Activated T-cell treated with anti-CD3 and anti-CD28 coated beads for 4 hours (primary cell): ENCODE data around the gene ETV3L.

Source experiments
- DNase-seq: peaks from one replicate; pipeline ENCODE4 v3.0.0-alpha.2; 2020

Gene ETV3L

GRCh38 chr1:157131281-157131680 lies 31.7 kb upstream of the ETV3L start:
- DNase-seq: no peak

DNA sequence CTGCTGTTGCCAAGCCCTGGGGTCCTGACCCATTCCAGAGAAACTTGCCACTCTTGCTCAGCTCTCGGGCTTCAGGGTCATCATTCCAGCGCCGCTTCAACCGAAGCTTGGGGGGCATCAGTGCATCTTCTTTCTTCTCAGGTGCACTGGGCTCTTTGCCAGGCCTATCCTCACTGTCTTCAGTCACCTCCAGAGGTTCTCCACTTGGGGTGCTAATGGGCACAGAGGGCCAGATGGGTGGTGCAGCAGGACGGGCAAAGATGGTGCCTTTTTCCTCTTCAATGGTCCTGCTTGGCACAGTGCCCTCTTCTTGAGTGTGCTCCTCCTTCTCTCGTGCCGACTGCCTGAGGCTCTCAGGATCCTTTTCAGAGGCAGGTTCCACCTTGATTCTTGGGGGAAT lies 25.2 kb upstream of the ETV3L start:
- DNase-seq: no peak

DNA sequence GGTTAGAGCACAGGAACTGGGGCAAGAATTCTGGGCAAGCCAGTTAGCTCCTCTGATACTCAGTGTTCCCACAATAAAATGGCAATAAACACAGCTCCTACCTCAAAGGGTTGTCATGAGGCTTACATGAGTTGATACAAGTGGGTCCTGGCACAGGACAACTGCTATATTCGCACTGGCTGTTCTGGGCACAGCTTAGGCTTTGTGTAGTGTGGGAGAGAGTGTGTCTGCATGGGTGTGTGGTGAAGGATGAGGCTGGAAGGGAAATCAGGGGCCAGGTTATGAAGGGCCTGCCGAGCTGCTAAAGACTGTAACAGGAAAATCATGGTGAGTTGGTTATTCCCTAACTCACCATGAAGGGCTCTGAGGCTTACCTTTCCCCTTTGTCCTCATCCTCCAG lies 19.8 kb upstream of the ETV3L start:
- DNase-seq: no peak

DNA sequence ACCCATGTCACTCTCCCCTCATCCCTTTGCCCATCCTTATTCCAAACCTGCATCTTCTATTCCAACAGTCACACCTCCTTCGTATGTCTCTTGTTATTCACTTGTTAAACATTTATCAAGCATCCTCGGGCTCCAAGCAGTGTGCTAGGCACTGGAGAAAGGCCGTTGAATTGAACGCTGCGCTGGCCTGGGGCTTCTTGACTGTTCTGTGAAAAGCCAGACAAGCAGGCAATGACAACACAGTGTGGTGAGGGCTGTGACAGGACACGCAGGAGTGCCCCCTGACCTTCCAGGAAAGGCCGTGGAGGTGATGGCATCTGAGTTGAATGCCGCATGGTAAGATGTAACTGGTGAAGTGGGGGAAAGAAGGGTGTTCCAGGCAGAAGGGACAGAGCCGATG lies 19.4 kb upstream of the ETV3L start:
- DNase-seq: no peak

DNA sequence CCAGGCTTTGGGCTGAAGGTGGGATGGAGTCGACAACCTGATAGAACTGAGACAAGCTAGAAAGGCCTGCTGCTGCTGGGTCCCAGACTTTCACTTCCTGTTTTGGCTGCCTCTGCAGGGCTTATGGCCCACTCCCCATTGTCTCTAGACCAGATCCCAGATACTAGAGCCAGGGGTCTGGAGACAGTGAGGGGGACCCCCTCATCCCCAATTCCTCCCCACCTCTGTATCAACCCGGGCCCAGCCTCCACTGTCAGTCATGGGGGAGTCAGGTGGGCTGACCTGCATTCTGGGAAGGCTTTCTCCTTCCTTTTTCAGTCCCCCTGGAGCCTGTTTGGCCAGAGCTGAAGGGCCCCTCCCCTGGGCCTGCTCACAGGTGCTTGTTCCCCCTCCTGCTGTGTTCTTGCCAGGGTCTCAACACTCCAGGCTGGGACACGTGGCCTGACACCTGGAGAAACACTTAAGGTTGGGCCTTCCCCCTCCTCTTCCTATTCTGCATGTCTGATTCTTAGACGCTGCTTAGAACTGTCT lies 18.0 kb upstream of the ETV3L start:
- no peak for DNase-seq

- no peak for DNase-seq
These were observed 17.1 kb upstream of the ETV3L start for GRCh38 chr1:157116737-157117103.

GRCh38 chr1:157115851-157116736 lies 16.5 kb upstream of the ETV3L start:
- DNase-seq: no peak

DNA sequence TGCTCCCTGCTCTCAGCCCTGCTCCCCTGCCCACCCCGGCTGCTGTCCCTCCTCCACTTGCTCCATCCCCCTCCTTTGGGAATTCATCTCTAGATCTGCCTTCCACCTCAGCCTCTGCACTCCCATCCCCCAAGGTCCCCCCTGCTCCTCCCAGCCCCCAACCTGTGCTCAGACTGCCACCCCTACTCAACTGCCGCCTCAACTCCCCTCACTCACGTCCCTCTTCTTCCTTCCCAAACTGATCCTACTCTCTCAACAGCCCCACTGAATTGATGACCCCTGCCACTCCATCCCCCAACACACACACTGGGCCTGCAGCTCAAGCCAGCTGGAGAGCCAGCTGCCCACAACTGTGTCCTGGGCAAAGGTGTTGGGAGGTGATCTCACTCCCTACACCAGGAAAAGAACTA lies 15.8 kb upstream of the ETV3L start:
- DNase-seq: no peak

GRCh38 chr1:157114183-157115121 lies 14.8 kb upstream of the ETV3L start:
- no peak for DNase-seq

- DNase-seq: no peak
These were observed 14.0 kb upstream of the ETV3L start for GRCh38 chr1:157113631-157114030.

- DNase-seq: no peak
These were observed 13.5 kb upstream of the ETV3L start for GRCh38 chr1:157113106-157113505.

DNA sequence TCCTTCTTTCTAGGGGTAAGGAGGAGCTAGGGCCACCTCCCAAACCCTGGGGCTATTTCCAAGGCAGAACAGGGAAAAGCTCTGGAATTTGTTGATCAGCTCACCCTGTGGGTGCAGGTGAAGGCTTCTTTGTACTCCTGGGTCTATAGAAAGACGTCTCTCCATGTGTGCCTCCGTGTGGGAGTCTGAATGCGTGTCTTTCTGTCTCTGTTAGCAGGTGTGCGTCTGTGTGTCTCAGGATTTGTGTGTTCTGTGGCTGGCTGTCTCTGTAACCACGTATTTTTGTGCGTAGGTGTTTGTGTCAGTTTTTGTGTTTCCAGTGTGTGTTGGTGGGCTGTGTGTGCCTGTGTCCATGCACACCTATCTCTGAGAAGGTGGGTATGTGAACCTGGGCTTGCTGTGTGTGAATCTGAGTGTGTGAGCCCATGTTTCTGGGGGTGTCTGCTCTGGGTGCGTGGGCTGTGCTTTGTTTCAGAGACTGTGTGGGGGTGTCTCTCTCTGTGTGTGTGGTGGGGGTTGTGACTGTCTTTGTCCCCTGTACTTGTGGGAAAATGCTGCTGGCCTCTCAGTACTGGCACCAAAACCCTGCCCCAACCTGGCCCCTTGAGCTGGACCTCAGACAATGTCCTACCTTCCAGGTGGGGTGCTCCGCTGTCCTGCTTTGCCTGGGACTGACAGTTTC lies 12.7 kb upstream of the ETV3L start:
- DNase-seq: no peak

DNA sequence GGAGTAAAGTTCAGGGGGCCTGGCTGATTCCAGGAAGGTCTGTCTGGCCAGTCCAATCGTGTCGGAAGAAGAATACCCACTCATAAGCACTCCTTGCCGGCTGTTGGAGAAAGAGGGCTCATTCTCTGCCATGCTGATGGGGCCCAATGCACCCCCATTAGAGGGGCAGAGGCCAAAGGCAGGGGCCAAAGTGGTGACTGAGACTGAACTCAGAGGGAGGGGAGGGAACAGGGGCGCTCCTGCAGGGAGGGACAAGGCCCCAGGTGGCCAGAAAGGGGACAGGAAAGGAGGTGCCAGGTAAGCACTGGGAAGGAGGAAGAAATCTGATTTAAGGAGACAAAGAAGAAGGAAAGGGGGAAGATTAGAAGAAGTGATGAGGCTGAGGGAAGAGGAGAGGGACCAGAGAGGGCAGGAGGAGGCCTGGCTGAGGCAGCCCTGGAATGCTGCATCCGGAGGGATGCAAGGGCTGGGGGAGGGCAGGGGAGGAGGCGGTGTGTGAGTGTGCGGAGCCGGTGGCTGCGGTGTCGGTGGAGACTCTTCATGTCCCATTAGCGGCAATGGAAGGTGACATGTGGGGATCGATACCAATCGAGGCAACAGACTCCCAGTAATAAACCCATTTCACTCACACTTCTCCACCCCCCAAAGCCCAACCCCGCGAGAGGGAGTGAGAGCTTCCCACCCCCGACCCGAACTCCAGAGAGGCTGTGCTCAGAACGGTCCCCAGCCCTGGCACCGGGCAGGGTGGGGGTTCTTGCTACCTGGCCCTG lies 12.0 kb upstream of the ETV3L start:
- no peak for DNase-seq

GRCh38 chr1:157110686-157111085 lies 11.1 kb upstream of the ETV3L start:
- no peak for DNase-seq

DNA sequence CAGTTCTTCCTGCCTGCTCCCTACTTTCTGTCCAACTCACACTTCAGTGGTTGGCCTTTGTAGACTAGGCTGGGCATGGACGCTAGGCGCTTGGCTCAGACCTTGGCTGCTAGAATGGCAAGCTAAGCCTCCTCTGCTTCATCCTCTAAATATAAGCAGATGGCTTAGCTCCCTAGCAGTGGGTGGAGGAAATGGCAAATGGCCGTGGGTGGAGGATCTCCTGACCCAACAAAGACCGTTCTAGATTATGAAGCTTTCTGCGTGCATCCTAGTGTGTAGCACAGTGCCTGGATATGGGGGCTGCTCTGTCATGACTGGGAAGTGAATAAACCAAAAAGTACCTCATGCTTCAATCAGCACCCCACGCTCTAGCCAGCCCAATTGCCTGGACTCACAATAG lies 10.4 kb upstream of the ETV3L start:
- no peak for DNase-seq

GRCh38 chr1:157108448-157108847 lies 8.8 kb upstream of the ETV3L start:
- DNase-seq: no peak

GRCh38 chr1:157107702-157108101 lies 8.1 kb upstream of the ETV3L start:
- no peak for DNase-seq

- DNase-seq: no peak
These were observed 7.2 kb upstream of the ETV3L start for GRCh38 chr1:157106813-157107189.

DNA sequence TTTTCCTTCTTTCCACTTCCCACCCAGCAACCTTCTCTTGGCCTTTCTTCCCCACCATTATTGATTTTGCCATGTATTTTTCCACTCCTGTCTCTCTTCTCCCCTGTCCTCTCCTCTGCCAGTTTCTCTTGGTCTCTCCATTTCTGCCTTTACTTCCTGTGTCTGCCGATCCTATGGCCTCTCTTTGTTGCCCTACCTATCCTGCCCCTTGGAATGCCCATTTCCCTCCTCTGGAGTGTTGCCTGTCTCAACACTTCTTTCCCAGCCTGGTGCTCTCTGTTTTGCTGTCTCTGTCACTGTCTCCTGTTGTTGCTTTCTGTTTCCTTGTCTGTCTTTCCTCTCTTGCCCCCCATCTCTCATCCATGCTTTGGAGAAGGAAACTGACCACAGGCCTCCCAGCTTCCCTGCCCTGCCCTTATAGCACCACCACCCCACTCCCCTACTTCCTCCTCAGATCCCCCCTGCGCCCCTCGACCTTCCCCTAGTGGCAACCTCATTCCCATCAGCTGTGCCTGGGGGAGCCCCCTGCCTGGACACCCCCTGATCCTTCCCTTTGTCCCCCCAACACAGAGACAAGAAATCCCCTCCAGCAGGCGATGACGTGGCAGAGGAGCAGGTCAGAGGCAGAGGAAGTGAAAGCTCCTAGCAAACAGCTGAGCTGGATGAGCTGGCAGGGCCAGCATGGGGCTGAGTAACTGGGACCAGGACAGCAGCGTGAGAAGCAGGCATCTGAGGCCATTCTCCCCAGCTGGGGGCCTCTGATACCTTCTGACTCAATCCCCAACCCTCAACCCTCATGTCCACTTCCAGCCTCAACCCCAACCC lies 6.6 kb upstream of the ETV3L start:
- no peak for DNase-seq

- DNase-seq: no peak
These were observed 5.8 kb upstream of the ETV3L start for GRCh38 chr1:157105298-157105987.
